Ovary (tissue), 9 donors: ENCODE measurements around the gene RBBP8NL. TPM values are rescaled to one million over a fixed set of nuclear protein-coding genes. Genes with fewer than 3 reads are reported as not detected.

Experiments used
- DNase-seq, 5 donors: peaks; one replicate each; pipeline ENCODE4 v3.0.0-alpha.2; 2019 to 2020
- H3K27ac ChIP-seq, 2 donors: fragments of 200-600 bp; one replicate each; pipeline versions ENCODE4 v1.5.1 to v1.8.0; 2019 to 2022
- H3K27me3 ChIP-seq: fragments of 200-600 bp; one replicate; pipeline ENCODE4 v1.8.0; 2022
- H3K36me3 ChIP-seq: fragments of 200-600 bp; sonication (generic); one replicate; pipeline ENCODE4 v1.5.1; 2019
- H3K4me1 ChIP-seq: one replicate; pipeline ENCODE4 v1.8.1; 2013; ENCODE audit warnings: mild to moderate bottlenecking, moderate library complexity; ENCODE audit not compliant: insufficient read depth
- H3K4me3 ChIP-seq: fragments of 200-600 bp; sonication (generic); one replicate; pipeline ENCODE4 v1.5.1; 2017
- H3K9me3 ChIP-seq, 2 donors: fragments of 200-600 bp in 1 of 2; sonication (generic) in 1 of 2; one replicate each; pipeline versions ENCODE4 v1.5.1 to v1.8.1; 2013 to 2019; ENCODE audit warnings: mild to moderate bottlenecking in 1 of 2, moderate library complexity in 1 of 2
- CTCF ChIP-seq, 3 donors: fragments of 450-650 bp in 2 of 3; fragments of 200-600 bp in 1 of 3; IDR thresholded peaks; one replicate each; pipeline versions ENCODE4 v1.5.1 to v1.8.0; 2016 to 2022; ENCODE audit warnings: antibody characterized with exemption in 3 of 3, mild to moderate bottlenecking in 1 of 3
- EP300 ChIP-seq: sonication (generic); formaldehyde crosslinking; IDR thresholded peaks from one replicate; pipeline ENCODE4 v1.6.1; 2017; ENCODE audit warnings: antibody characterized with exemption
- POLR2A ChIP-seq: fragments of 450-650 bp; IDR thresholded peaks from one replicate; pipeline ENCODE4 v1.6.1; 2017; ENCODE audit warnings: antibody characterized with exemption, mild to moderate bottlenecking, moderate library complexity
- WGBS, 3 donors: extraction: QIAGEN DNeasy Blood & Tissue Kit in 1 of 3; methylation state at CpG; one replicate each; pipeline versions ENCODE4 v1.1.5 to v1.1.7; 2013 to 2017; 5-methylcytosine and 5-hydroxymethylcytosine counted together
- intact Hi-C, 4 donors: fragments of 100-400 bp; cut with DNase I; formaldehyde crosslinking; loops; one replicate each; pipeline versions ENCODE4 v1.11.0 to v1.15.1; 2022 to 2023
- polyA plus RNA-seq, 2 donors: library from polyadenylated mRNA; stranded (reverse); fragments of 200-250 nt in 1 of 2; fragments of 350-450 nt in 1 of 2; fragmentation: Illumina TruSeq in 1 of 2; extraction: RNeasy Lipid Tissue Mini Kit (QIAGEN cat#74804) in 1 of 2; gene quantifications; one replicate each; pipeline ENCODE4 v1.2.3, GENCODE V29; 2013 to 2014
- total RNA-seq, 7 donors: library from RNA; depleted of rRNA in 2 of 7; stranded (reverse); fragments of >200 nt in 2 of 7; fragmentation: NEBNext Ultra II Directional in 3 of 7; extraction: Animal tissue kit (Norgen Biotek cat#: 25700) in 3 of 7; gene quantifications; one replicate each; pipeline versions ENCODE4 v1.1.0 to v1.2.4, GENCODE V29; 2016 to 2023
- donor health status: DM: no; HTN: no; CAD: no; lungs with moderate emphysema.
- donor health status: DM: no; HTN: no; CAD: no.
- donor health status: Bipolar disorder and iron deficiency.
- donor health status: DM: yes; HTN: yes; CAD: no.
- donor health status: DM: no; HTN: no; CAD: no.
- donor health status: DM: yes; HTN: yes; CAD: no.

The RBBP8NL gene
- total and polyA plus RNA-seq, 9 donors = 0.32 to 0.46 TPM; not detected in 7

DNA sequence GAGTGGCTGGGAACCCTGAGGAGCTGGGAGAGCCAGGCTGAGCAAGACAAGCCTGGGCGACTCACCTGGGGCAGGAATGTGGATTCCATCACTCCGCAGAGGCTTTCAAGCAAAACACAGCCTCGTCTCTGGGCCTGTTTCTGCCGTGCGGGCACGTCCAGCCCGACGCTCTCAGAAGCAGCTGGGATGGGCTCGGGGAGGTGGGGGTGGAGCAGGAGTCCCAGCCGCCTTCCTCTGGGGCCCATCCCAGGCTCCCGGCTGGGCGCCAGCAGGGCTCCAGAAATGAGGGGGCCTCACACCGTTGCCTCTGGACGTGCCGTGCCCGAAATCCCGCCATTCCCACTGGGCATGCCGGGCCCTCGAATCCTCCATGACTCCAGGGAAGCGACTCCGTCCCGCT is 49.1 kb downstream of the RBBP8NL start:
- 62 to 84% (median 64%) methylated on average over 20 to 22 of the region's 22 CpGs for WGBS, 3 donors
- peaks cover 20% of the 10 kb centered on the region for H3K4me1 ChIP-seq
- TF ChIP-seq POLR2A = no peak
- TF ChIP-seq EP300 = no peak
- no peak for TF ChIP-seq CTCF (IDR thresholded peaks at IDR 0.05)
- H3K4me3 ChIP-seq = no peak overlapping the region
- intact Hi-C loops = loop anchor here in 2 of 4 donors (5.0 to 10.0 kb wide), 2 partner anchors 76 to 313 kb away; partner anchors contain the start of genes ADRM1 (in 1 of the 2) and TAF4 (in 1 of the 2)
- H3K9me3 ChIP-seq = no peaks in the 10 kb centered on the region
- no peak overlapping the region for H3K27ac ChIP-seq
- H3K36me3 ChIP-seq = no peaks in the 10 kb centered on the region
- H3K27me3 ChIP-seq = no peaks in the 10 kb centered on the region
- no peak for DNase-seq

DNA sequence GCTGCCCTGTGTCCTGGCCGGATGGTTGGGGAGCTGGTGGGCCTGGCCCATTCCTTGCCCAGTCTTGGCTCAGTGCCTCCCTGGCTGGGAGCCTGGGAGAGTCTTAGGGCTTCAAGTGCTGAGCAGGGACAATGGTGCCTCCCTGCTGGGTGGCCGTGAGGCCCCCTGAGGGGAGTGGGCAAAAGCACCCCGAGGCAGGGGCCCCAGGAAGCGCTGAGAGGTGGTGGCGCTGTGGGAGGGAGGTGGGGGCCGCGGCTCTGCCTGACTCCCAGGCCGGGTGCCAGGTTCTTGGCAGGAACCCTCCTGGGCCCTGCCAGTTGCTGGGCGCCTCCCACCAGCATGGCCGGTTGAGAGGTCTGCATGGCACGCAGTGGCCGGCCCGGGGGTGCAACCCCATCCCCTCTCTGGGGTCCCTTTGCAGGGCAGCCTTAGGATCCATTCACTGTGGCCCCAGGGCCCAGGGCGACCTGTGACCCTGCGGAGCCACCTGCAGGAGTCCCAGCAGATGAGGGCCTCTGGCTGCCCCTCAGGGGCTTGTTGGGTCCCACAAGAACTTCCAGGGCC is 49.6 kb downstream of the RBBP8NL start:
- Histone ChIP-seq H3K4me1 (peaks cover 20% of the 10 kb centered on the region), H3K4me3 (no peak overlapping the region), H3K27ac (no peak overlapping the region), H3K27me3 (no peaks in the 10 kb centered on the region), H3K9me3 (no peaks in the 10 kb centered on the region), H3K36me3 (no peaks in the 10 kb centered on the region)
- intact Hi-C loops = loop anchor here in 3 of 4 donors (2.0 to 10.0 kb wide), 3 partner anchors 75 to 313 kb away; partner anchors contain the start of genes ADRM1 (in 2 of the 3) and TAF4 (in 1 of the 3)
- WGBS, 3 donors = 42 to 63% (median 58%) methylated on average over 8 to 15 of the region's 15 CpGs
- no peak for DNase-seq
- TF ChIP-seq CTCF (IDR thresholded peaks at IDR 0.05) (no peak), POLR2A (no peak), EP300 (no peak)

DNA sequence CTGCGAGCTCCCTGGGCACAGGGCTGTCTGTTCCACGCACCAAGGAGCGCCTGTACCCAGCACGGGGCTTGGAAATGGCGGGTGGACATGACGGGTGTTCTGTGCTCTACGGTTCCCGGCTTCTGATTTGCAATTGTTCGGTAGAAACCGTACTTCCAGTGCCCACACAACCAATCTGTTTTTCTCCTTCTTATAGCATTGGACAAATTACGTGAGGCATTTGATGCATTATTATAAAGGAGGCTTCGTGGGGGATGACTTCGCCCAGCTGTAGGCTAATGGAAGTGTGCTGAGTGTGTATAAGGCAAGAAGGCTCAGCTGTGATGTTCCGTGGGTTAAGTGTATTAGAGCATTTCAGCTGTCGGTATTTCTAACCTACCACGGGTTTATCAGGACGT is 50.3 kb downstream of the RBBP8NL start:
- Histone ChIP-seq H3K36me3 (no peaks in the 10 kb centered on the region), H3K9me3 (no peaks in the 10 kb centered on the region), H3K4me3 (no peak overlapping the region), H3K4me1 (peaks cover 17% of the 10 kb centered on the region), H3K27ac (no peak overlapping the region), H3K27me3 (no peaks in the 10 kb centered on the region)
- TF ChIP-seq POLR2A (no peak), EP300 (no peak), CTCF (IDR thresholded peaks at IDR 0.05) (no peak)
- intact Hi-C loops = loop anchor here in 3 of 4 donors (2.0 to 10.0 kb wide), 3 partner anchors 74 to 312 kb away; partner anchors contain the start of genes ADRM1 (in 2 of the 3) and TAF4 (in 1 of the 3)
- DNase-seq = no peak
- 80 to 85% (median 83%) methylated on average over 17 of the region's 17 CpGs for WGBS, 3 donors

DNA sequence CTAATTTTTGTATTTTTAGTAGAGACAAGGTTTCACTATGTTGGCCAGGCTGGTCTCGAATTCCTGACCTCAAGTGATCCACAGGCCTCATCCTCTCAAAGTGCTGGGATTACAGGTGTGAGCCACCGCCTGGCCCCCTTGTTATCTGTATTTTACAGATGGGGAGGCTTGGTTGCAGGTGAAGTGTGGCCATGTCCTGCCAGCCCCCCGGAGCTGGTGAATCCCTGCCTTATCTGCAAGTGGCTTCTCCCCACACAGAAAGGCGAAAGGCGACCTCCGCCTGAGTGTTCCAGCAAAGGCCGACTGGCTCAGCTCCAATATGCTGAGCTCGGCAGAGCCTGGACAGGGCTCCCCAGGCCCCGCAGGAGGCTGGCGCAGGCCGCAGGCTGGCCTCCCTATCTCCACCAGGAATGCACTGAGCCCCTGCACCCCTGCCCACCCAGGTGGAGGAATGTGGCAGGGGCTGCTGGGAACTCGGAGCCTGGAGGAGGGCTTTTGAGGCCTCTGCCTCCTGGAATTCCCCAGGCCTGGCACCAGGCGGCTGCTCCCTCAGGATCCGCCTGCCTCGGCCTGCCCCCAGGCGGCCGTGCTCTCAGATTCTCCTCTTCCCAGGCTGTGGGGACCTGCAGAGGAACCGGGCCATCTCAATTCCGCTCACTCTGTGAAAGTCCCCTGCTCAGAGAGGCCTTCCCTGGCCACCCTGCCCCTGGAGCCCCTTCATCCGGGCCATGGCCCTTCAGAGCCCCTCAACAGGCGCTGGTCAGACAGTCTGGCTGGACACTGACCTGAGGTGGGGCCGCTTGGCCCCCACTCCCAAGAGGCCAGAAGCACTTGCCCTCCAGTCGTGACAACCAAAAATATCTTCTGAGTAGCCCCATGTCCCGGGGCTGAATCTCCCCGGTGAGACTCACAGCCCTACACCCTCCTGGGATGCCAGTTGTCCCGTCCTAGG is 51.0 kb downstream of the RBBP8NL start:
- DNase-seq = peak in 4 of 5 donors; percentile 63 to 78 (median 66)
- TF ChIP-seq POLR2A = no peak
- peak; percentile 20 to 40 (median 34) for TF ChIP-seq CTCF (IDR thresholded peaks at IDR 0.05)
- peaks cover 17% of the 10 kb centered on the region for H3K4me1 ChIP-seq
- WGBS, 3 donors = 29 to 42% (median 33%) methylated on average over 25 to 26 of the region's 26 CpGs
- H3K36me3 ChIP-seq = no peaks in the 10 kb centered on the region
- no peaks in the 10 kb centered on the region for H3K27me3 ChIP-seq
- no peak overlapping the region for H3K27ac ChIP-seq
- H3K9me3 ChIP-seq = no peaks in the 10 kb centered on the region
- intact Hi-C loops = loop anchor here in 3 of 4 donors (2.0 to 10.0 kb wide), 3 partner anchors 74 to 312 kb away; partner anchors contain the start of genes ADRM1 (in 2 of the 3) and TAF4 (in 1 of the 3)
- no peak overlapping the region for H3K4me3 ChIP-seq
